CD4-positive, alpha-beta T cell treated with Interleukin-6 at 100 ng/mL for 8 hours (primary cell): ENCODE measurements around the gene CACFD1.
A peak's percentile ranks its signal among the peaks of the same experiment; 100 is the strongest.

Experiments used
- DNase-seq: peaks from one replicate; pipeline ENCODE4 v3.0.0-alpha.2; 2020; ENCODE audit warnings: mixed read lengths, low spot score

Gene CACFD1

DNA sequence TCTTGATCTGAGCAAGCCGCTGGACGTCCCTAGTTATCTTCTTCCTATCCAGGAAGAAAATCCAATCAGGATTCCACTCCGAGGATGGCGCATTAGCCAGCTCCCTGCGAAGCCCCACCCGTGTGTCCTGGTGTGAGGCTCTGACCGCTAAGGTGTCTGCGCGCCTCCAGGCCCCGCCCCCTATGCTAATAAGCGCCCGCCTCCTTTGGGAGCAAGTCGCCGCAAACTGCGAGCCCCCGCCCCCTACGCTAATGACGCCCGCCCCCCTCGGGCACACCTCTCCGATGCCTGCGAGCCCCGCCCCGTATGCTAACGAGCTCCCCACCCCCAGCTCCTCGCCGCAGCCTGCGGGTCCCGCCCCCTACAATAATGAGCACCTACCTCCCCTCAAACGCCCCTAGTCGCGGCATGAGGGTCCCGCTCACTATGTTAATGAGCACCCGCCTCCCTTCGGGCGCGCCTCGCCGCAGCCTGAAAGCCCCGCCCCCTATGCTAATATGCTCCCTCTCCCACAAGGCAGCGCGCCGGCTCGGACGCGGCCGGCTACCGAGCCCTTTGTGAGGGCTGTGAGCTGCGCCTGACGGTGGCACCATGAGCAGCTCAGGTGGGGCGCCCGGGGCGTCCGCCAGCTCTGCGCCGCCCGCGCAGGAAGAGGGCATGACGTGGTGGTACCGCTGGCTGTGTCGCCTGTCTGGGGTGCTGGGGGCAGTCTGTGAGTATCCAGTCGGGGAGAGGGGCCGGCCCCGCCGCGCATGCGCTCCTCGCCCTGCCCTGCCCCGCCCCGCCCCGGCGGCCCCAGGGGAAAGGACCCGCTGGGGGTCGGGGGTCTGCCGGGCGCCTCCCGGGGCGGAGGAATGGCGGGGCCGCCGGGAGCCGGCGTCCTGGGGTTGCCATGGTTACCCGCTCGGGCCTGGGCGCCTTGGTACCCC lies at the start of gene CACFD1:
CACFD1 (plus strand) TSS at position 503 of the 929 bp plus-strand sequence; CDS start at position 592, 89 bp downstream.
- DNase-seq: peak; percentile 93

DNA sequence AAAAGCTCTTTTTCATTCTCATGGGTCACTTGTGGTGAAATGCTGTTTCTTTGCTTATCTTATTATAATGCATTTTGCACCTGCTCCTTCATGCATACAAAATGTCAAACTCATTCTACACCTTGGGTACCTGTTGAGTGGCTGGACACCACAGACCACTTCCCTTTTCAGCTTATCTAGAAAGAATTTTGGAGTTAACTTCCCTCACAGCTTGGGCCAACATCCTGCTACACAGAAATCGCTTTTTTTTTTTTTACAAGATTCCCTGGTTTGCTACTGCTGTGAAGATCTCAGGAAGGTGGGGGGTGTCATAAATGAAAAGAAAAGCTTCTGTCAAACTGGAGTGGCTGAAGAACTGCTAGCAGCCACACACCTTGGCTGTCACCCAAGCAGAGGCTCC lies 44.6 kb upstream of the CACFD1 start:
- DNase-seq: no peak

- DNase-seq: peak; percentile 81
These were observed 42.0 kb upstream of the CACFD1 start, which contains the start of gene REXO4 for GRCh38 chr9:133417541-133418461. Gene REXO4, minus strand, starts transcription at chr9:133418010. Its CDS starts 166 bp downstream, at chr9:133417844.

- DNase-seq: no peak
These were observed 40.8 kb upstream of the CACFD1 start for GRCh38 chr9:133419005-133419404.

GRCh38 chr9:133420392-133420827 lies 39.4 kb upstream of the CACFD1 start:
- no peak for DNase-seq

DNA sequence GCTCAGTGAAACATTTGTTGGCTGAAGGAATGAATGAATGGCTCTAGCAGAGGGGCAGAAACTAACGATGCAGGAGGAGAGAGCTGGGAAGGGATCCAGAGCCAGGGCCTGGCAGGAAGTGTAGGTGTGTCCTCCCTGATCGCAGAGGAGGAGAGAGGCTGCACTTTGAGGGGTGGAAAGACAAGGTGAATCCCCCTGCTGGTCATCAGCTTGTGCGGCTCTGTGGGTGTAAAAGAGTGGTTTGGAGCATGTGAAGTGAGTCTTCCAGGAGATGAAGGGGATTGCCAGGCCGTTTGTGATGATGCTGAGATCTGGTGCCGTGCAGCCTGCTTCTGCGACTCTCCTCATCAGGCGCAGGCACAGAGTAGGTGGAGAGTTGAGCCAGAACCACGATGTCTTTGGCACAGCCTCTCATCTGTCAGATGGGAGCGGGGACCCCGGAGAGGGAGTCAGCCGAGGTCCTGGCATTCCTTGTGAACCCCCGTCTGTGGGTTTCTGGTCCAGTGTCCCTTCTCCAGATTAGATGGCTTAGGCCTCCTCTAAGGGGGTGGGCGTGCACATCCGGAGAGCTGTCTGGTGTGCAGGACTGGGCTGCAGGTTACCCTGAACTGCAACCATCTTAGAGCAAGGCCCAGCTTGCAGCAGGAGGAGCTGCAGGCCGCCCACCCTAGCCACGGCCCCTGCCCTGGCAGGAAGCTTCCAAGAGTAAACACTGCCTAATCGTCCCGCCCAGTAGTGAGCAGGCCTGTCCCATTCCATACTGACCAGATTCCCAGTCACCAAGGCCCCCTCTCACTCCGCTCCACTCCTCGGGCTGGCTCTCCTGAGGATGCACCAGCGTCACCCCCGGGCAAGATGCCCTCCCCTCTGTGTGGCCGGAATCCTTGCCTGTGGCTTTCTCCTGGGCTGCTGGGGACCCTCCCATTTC lies 37.9 kb upstream of the CACFD1 start, which contains the start of gene ADAMTS13:
ADAMTS13 (plus strand) TSS at position 753 of the 928 bp plus-strand sequence; CDS start at position 830, 77 bp downstream.
- DNase-seq: no peak

- DNase-seq: no peak
These were observed 36.6 kb upstream of the CACFD1 start for GRCh38 chr9:133423216-133423615.

DNA sequence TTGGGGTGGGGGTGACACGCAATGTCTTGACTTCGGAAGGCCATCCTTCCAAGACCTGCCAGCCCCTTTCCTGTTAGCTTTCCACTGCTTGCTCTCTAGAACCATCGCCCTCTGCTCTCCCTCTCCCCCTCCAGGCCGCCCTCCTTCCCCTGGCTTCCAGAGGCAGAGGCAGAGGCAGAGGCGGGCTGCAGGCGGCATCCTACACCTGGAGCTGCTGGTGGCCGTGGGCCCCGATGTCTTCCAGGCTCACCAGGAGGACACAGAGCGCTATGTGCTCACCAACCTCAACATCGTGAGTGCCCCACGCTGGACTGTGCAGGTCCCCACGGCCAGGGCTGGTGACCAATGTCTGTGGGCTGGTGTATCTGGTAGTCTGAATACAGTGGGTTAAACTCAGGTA lies 35.6 kb upstream of the CACFD1 start:
- no peak for DNase-seq

DNA sequence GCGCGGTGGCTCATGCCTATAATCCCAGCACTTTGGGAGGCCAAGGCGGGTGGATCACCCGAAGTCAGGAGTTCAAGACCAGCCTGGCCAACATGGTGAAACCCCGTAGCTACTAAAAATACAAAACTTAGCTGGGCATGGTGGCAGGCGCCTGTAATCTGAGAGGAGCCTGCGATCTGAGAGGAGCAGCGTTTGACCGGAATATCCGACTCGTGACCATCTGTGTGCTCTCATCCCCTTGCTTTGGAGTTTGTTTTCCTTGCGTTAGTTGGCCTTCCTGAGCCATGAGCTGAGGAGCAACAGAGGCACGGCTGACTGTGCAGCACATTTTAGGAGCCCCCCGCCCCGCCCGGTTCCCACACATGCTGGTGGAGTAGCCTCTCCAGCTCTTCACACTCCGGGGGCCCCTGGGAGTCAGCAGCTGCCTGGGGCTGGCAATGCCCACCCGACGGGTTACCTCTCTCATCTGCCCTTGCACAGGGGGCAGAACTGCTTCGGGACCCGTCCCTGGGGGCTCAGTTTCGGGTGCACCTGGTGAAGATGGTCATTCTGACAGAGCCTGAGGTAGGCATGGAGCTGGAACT lies 34.6 kb upstream of the CACFD1 start:
- no peak for DNase-seq

- no peak for DNase-seq
These were observed 33.8 kb upstream of the CACFD1 start for GRCh38 chr9:133426011-133426410.

- DNase-seq: no peak
These were observed 32.0 kb upstream of the CACFD1 start for GRCh38 chr9:133427658-133428348.

DNA sequence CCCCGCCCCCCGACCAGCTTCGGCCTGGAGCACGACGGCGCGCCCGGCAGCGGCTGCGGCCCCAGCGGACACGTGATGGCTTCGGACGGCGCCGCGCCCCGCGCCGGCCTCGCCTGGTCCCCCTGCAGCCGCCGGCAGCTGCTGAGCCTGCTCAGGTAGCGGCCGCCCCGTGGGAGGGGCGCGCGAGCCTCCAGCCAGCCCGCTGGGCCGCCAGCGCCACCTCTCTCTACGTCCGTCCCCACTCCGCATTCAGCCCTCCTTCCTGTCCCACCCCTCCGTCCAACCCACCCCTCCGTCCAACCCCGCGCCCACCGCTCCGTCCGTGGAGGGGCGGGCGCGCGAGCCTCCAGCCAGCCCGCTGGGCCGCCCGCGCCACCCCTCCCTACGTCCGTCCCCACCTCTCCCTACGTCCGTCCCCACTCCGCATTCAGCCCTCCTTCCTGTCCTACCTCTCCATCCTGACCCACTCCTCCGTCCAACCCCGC lies 31.1 kb upstream of the CACFD1 start:
- DNase-seq: no peak

DNA sequence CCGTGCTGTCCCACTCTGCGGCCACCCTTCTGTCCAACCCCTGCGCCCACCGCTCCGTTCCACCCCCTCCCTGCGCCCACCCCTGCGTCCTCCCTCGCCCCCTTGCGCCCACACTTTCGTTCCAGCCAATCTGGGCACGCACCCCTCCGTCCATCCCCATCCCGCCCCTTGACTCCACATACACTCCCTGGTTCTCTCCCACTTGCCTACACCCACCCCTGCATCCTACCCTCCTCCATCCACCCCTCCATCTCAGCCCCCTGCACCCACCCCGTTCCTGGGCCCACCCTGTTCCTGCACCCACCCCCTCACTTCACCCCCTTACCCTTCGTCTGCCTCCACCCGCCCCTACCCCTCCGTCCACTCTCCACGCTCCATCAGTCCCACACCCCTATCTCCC lies 30.6 kb upstream of the CACFD1 start:
- no peak for DNase-seq

GRCh38 chr9:133429641-133430161 lies 30.1 kb upstream of the CACFD1 start:
- DNase-seq: no peak

- DNase-seq: no peak
These were observed 29.5 kb upstream of the CACFD1 start for GRCh38 chr9:133430244-133430643.

DNA sequence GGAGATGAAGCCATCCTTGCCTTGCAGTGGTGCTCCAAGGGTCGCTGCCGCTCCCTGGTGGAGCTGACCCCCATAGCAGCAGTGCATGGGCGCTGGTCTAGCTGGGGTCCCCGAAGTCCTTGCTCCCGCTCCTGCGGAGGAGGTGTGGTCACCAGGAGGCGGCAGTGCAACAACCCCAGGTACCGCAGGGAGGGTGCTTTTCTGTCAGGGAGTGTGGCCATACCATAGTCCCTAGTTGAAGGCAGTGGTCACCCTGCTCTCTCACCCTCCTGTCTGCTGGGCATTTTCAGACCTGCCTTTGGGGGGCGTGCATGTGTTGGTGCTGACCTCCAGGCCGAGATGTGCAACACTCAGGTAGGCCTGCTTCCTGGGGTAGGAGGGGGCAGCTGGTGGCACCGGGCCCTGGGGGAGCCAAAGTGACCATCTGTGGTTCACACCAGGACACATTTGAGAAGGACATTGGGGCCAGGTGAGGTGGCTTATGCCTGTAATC lies 26.4 kb upstream of the CACFD1 start:
- no peak for DNase-seq

- DNase-seq: no peak
These were observed 23.1 kb upstream of the CACFD1 start for GRCh38 chr9:133436681-133437080.

GRCh38 chr9:133437753-133438531 lies 21.8 kb upstream of the CACFD1 start:
- DNase-seq: no peak

DNA sequence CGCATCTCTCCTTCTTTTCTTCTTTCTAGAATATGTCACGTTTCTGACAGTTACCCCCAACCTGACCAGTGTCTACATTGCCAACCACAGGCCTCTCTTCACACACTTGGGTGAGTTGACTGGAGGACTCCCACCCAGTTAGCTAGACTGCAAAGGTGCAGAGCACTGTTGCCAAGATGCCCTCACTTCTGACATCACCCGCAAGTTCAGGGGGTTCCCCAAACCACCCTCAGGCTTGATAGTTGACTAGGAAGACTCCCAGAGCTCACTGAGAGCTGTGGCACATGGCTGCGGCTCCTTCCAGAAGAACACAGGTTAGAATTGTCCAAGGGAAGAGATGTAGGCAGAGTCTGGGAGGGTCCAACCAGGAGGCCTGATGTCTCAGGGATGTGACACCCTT lies 20.4 kb upstream of the CACFD1 start:
- no peak for DNase-seq
